HCT116 (cell line): ENCODE measurements around the gene MSI2. TPM values are rescaled to one million over a fixed set of nuclear protein-coding genes. Genes with fewer than 3 reads are reported as not detected.

Experiments
- ATAC-seq: fragments of 200-7000 bp; cut with Tn5 transposase; 2 replicates; pipeline ENCODE4 v1.9.1; 2020; ENCODE audit warnings: mild to moderate bottlenecking, moderate library complexity
- BruUV-seq: library from RNA; stranded (reverse); fragments of 400-500 nt; replicated peaks from 2 replicates; lab custom pipeline; 2021; lab: Mats Ljungman, UMichigan
- CTCF ChIA-PET: fragments of 300-600 bp; sonication (Branson Sonifier 250); formaldehyde crosslinking; loops from one replicate; lab custom pipeline; 2021; ENCODE audit warnings: antibody characterized with exemption; lab: Charles Lee
- POLR2A ChIA-PET: fragments of 300-600, 350-600 bp; sonication (Branson Sonifier 250); formaldehyde crosslinking; loops from one replicate; lab custom pipeline; 2021; ENCODE audit warnings: antibody characterized with exemption; lab: Charles Lee
- RAD21 ChIA-PET, 2 experiments: fragments of 300-600 bp; sonication (Branson Sonifier 250); formaldehyde crosslinking; loops; one replicate each; lab custom pipeline; 2023; ENCODE audit warnings: low total read pairs in 2 of 2; ENCODE audit not compliant: uncharacterized antibody in 2 of 2, unreplicated experiment in 2 of 2, low non-redundant PET in 1 of 2; lab: Charles Lee
- DNase-seq: peaks from one replicate; pipeline ENCODE4 v3.0.0-alpha.2; 2010; ENCODE audit warnings: low read depth, low spot score
- H2AFZ ChIP-seq: fragments of 200-600 bp; shearing (Covaris generic), sonication (generic); 2 replicates; pipeline ENCODE4 v1.6.1; 2017; ENCODE audit warnings: low read depth, mixed run types, mixed read lengths, antibody characterized with exemption, low read length; ENCODE audit not compliant: poor library complexity, severe bottlenecking
- H3K27ac ChIP-seq: 2 replicates; pipeline ENCODE4 v1.5.1; 2012; ENCODE audit warnings: low read depth, low read length
- H3K27me3 ChIP-seq: fragments of 200-600 bp; sonication (generic); 2 replicates; pipeline ENCODE4 v1.6.1; 2016; ENCODE audit warnings: mixed run types, low read length, mixed read lengths; ENCODE audit not compliant: insufficient read depth
- H3K36me3 ChIP-seq, 2 experiments: fragments of 200-500 bp in 1 of 2; fragments of 200-600 bp in 1 of 2; sonication (Bioruptor generic) in 1 of 2; sonication (generic) in 1 of 2; 2 replicates each; pipeline versions ENCODE4 v1.5.1 to v1.6.1; 2014 to 2016; ENCODE audit warnings: low read length in 2 of 2, inconsistent platforms in 1 of 2, mixed read lengths in 1 of 2, mixed run types in 1 of 2; ENCODE audit not compliant: insufficient read depth in 2 of 2, control insufficient read depth in 1 of 2
- H3K4me1 ChIP-seq, 2 experiments: fragments of 200-600 bp in 1 of 2; sonication (generic) in 1 of 2; 2 replicates each; pipeline versions ENCODE4 v1.5.1 to v1.6.1; 2012 to 2017; ENCODE audit warnings: low read length in 2 of 2, inconsistent platforms in 1 of 2, mild to moderate bottlenecking in 1 of 2, mixed read lengths in 1 of 2, mixed run types in 1 of 2, moderate library complexity in 1 of 2; ENCODE audit not compliant: insufficient read depth in 2 of 2, control insufficient read depth in 1 of 2
- H3K4me2 ChIP-seq: fragments of 200-600 bp; sonication (generic); 2 replicates; pipeline ENCODE4 v1.6.1; 2017; ENCODE audit warnings: mixed run types, low read length, mixed read lengths
- H3K4me3 ChIP-seq, 2 experiments: fragments of 200-600 bp in 1 of 2; sonication (generic) in 1 of 2; replicated peaks in 1 of 2; 2 replicates each; pipeline ENCODE4 v1.5.1; 2011 to 2016; ENCODE audit warnings: low read length in 2 of 2, control low read depth in 1 of 2, low read depth in 1 of 2, mild to moderate bottlenecking in 1 of 2, mixed read lengths in 1 of 2, mixed run types in 1 of 2
- H3K79me2 ChIP-seq: fragments of 200-600 bp; sonication (generic); 2 replicates; pipeline ENCODE4 v1.6.1; 2017; ENCODE audit warnings: mild to moderate bottlenecking, mixed run types, low read length, moderate library complexity, mixed read lengths; ENCODE audit not compliant: insufficient read depth
- H3K9ac ChIP-seq: fragments of 200-600 bp; sonication (generic); 2 replicates; pipeline ENCODE4 v1.6.1; 2016; ENCODE audit warnings: low read length, mixed read lengths
- H3K9me2 ChIP-seq: fragments of 200-600 bp; sonication (generic), shearing (Covaris generic); 2 replicates; pipeline ENCODE4 v1.6.1; 2017; ENCODE audit warnings: mixed run types, mild to moderate bottlenecking, moderate library complexity; ENCODE audit not compliant: insufficient read depth
- H3K9me3 ChIP-seq, 2 experiments: fragments of 200-500 bp in 1 of 2; fragments of 200-600 bp in 1 of 2; sonication (Bioruptor generic) in 1 of 2; sonication (generic) in 1 of 2; 2 replicates each; pipeline ENCODE4 v1.6.1; 2014 to 2017; ENCODE audit warnings: low read length in 2 of 2, mixed read lengths in 2 of 2, inconsistent platforms in 1 of 2, low read depth in 1 of 2, mild to moderate bottlenecking in 1 of 2, mixed run types in 1 of 2, moderate library complexity in 1 of 2; ENCODE audit not compliant: control insufficient read depth in 1 of 2, insufficient read depth in 1 of 2
- H4K20me1 ChIP-seq: fragments of 200-600 bp; sonication (generic), shearing (Covaris generic); 2 replicates; pipeline ENCODE4 v1.6.1; 2017; ENCODE audit warnings: mixed run types, mild to moderate bottlenecking, moderate library complexity; ENCODE audit not compliant: insufficient read depth
- CEBPB ChIP-seq: IDR thresholded peaks from 2 replicates; pipeline ENCODE4 v1.6.1; 2012; ENCODE audit warnings: low read depth
- EGR1 ChIP-seq: IDR thresholded peaks from 2 replicates; pipeline ENCODE4 v1.6.1; 2012; ENCODE audit warnings: low read depth
- ELF1 ChIP-seq: IDR thresholded peaks from 2 replicates; pipeline ENCODE4 v1.6.1; 2012; ENCODE audit warnings: low read depth, borderline replicate concordance
- EZH2 ChIP-seq: fragments of 200-600 bp; sonication (generic); IDR thresholded peaks from 2 replicates; pipeline ENCODE4 v1.6.1; 2017; ENCODE audit warnings: antibody characterized with exemption, mixed run types
- POLR2AphosphoS5 ChIP-seq: IDR thresholded peaks from 2 replicates; pipeline ENCODE4 v1.6.1; 2011; ENCODE audit warnings: mild to moderate bottlenecking, low read depth, low read length, moderate library complexity
- SIN3A ChIP-seq: IDR thresholded peaks from 2 replicates; pipeline ENCODE4 v1.6.1; 2012; ENCODE audit warnings: low read depth
- TCF7L2 ChIP-seq: IDR thresholded peaks from 2 replicates; pipeline ENCODE4 v1.7.0; 2011; ENCODE audit warnings: borderline replicate concordance, inconsistent platforms; ENCODE audit not compliant: insufficient read depth, insufficient read length; ENCODE audit errors: extremely low read depth
- intact Hi-C: fragments of 100-400 bp; cut with micrococcal nuclease; formaldehyde crosslinking; loops from 2 replicates; pipeline ENCODE4 v1.10.0; 2022
- total RNA-seq: library from RNA; stranded (reverse); gene quantifications from one replicate; pipeline ENCODE4 v1.2.1, GENCODE V29; 2021; ENCODE audit not compliant: unreplicated experiment
- TF ChIP-seq, protein P1 (sequence below): IDR thresholded peaks from 2 replicates; pipeline ENCODE4 v1.6.1; 2011; ENCODE audit warnings: mild to moderate bottlenecking, low read length, moderate library complexity; ENCODE audit not compliant: insufficient replicate concordance; ENCODE audit errors: extremely low read depth
- TF ChIP-seq, protein P2 (sequence below): IDR thresholded peaks from 2 replicates; pipeline ENCODE4 v1.6.1; 2012; ENCODE audit warnings: low read depth
- TF ChIP-seq, protein P3 (sequence below): IDR thresholded peaks from 2 replicates; pipeline ENCODE4 v1.6.1; 2012
- TF ChIP-seq, protein P4 (sequence below): IDR thresholded peaks from 2 replicates; pipeline ENCODE4 v1.6.1; 2012

The MSI2 gene
- total RNA-seq, 1 experiment from 2014 or later: 137 TPM

DNA sequence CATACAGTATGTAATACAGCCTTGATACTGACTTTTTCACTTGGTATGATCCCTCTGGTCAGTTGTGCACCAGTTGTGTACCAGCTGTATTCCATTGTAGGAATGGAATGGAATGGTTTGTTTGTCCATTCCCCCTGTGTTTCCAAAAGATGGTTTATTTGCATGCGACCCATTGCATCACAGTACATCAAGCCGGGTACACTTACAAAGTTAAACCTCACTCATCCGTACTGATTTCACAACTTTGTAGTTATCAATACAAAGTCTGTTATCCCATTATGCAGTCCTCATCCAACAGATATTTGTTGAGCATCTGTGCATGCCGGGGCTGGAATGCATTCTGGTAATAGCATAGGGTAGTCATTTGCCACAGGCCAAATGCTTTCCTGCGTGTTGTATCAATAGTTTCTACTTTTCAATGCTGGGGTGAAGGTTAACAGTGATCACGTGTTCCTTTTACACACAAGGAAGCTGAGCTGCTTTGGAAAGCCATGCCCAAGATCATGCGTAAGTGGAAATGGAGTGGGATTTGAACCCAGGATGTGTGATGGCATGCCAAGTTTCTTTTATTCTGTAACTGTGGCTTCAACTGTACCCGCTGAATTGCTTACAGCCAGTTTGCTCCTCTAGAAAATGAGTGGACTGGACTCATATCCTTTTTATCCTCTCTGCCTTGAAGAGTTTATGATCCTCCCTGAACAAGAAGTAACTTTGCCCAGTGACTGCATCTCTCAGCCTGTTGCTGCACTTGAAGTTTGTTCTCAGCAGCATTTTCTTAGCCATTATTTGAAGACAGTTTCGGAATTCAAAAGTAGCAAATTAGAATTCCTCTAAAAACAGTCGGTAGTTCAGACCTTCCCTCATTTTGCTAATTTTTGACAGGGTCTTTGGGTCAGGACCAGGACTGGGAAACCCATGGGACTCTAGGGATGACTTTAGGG lies 260.2 kb downstream of the MSI2 start (continued):
- TF ChIP-seq, protein P1, sequence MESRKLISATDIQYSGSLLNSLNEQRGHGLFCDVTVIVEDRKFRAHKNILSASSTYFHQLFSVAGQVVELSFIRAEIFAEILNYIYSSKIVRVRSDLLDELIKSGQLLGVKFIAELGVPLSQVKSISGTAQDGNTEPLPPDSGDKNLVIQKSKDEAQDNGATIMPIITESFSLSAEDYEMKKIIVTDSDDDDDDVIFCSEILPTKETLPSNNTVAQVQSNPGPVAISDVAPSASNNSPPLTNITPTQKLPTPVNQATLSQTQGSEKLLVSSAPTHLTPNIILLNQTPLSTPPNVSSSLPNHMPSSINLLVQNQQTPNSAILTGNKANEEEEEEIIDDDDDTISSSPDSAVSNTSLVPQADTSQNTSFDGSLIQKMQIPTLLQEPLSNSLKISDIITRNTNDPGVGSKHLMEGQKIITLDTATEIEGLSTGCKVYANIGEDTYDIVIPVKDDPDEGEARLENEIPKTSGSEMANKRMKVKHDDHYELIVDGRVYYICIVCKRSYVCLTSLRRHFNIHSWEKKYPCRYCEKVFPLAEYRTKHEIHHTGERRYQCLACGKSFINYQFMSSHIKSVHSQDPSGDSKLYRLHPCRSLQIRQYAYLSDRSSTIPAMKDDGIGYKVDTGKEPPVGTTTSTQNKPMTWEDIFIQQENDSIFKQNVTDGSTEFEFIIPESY: no peak
- TF ChIP-seq EZH2 (no peak), POLR2AphosphoS5 (no peak)

DNA sequence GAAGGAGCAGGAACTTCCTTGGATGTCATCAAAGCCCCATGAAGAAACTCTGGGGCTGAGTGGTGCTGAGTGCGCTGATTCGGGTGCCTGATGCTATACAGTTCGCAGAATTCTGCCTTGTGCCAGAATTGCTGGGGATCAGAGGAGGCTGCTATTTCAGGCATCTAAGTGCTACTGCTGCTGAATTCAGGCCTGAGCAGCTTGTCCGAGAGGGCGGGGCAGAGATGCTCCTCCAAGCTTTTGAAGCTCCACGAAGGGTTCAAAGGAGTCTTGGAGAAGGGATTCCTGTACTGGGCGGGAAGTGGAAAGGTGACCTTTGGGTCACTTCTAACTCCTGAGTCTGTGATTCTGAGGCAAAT lies 260.9 kb downstream of the MSI2 start:
- H3K4me2 ChIP-seq: peak overlapping the region; percentile 43
- BruUV-seq: no TSS peak
- no peaks in the 10 kb centered on the region for H3K9me3 ChIP-seq
- no peak for DNase-seq
- H3K27me3 ChIP-seq: no peaks in the 10 kb centered on the region
- CTCF ChIA-PET: no interaction called here
- intact Hi-C loops: no loop called here
- H3K27ac ChIP-seq: no peak overlapping the region
- H3K36me3 ChIP-seq: no peaks in the 10 kb centered on the region
- H3K79me2 ChIP-seq: peaks cover under 1% of the 10 kb centered on the region; the same call in 1 of the 2 replicates
- H3K4me3 ChIP-seq: no peak overlapping the region
- peak; percentile 56; the same call in 1 of the 2 replicates for ATAC-seq
- H3K4me1 ChIP-seq: peaks cover 37 to 58% of the 10 kb centered on the region in 2 experiments
- H4K20me1 ChIP-seq: no peaks in the 10 kb centered on the region
- no peaks in the 10 kb centered on the region for H3K9me2 ChIP-seq
- no peak for TF ChIP-seq TCF7L2
- TF ChIP-seq EGR1: no peak
- TF ChIP-seq CEBPB: no peak
- TF ChIP-seq, protein P2, sequence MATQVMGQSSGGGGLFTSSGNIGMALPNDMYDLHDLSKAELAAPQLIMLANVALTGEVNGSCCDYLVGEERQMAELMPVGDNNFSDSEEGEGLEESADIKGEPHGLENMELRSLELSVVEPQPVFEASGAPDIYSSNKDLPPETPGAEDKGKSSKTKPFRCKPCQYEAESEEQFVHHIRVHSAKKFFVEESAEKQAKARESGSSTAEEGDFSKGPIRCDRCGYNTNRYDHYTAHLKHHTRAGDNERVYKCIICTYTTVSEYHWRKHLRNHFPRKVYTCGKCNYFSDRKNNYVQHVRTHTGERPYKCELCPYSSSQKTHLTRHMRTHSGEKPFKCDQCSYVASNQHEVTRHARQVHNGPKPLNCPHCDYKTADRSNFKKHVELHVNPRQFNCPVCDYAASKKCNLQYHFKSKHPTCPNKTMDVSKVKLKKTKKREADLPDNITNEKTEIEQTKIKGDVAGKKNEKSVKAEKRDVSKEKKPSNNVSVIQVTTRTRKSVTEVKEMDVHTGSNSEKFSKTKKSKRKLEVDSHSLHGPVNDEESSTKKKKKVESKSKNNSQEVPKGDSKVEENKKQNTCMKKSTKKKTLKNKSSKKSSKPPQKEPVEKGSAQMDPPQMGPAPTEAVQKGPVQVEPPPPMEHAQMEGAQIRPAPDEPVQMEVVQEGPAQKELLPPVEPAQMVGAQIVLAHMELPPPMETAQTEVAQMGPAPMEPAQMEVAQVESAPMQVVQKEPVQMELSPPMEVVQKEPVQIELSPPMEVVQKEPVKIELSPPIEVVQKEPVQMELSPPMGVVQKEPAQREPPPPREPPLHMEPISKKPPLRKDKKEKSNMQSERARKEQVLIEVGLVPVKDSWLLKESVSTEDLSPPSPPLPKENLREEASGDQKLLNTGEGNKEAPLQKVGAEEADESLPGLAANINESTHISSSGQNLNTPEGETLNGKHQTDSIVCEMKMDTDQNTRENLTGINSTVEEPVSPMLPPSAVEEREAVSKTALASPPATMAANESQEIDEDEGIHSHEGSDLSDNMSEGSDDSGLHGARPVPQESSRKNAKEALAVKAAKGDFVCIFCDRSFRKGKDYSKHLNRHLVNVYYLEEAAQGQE: no peak
- no peak for TF ChIP-seq SIN3A
- TF ChIP-seq ELF1: no peak
- TF ChIP-seq, protein P3, sequence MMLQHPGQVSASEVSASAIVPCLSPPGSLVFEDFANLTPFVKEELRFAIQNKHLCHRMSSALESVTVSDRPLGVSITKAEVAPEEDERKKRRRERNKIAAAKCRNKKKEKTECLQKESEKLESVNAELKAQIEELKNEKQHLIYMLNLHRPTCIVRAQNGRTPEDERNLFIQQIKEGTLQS: no peak
- TF ChIP-seq, protein P4, sequence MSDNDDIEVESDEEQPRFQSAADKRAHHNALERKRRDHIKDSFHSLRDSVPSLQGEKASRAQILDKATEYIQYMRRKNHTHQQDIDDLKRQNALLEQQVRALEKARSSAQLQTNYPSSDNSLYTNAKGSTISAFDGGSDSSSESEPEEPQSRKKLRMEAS: no peak
- no peak for TF ChIP-seq EZH2
- POLR2A ChIA-PET: no interaction called here
- RAD21 ChIA-PET: no interaction called here
- no peak overlapping the region for H3K9ac ChIP-seq
- no peak overlapping the region for H2AFZ ChIP-seq
